GM12878 (cell line): Measurements from ENCODE around the gene TRPM7. TPM values are rescaled to one million over a fixed set of nuclear protein-coding genes. Genes with fewer than 3 reads are reported as not detected.

Source experiments
- ATAC-seq: fragments of 200-7000 bp; cut with Tn5 transposase; 3 replicates; pipeline ENCODE4 v1.9.1; 2020; ENCODE audit warnings: mild to moderate bottlenecking, moderate library complexity
- BruUV-seq: library from RNA; stranded (reverse); fragments of 400-500 nt; replicated peaks from 2 replicates; lab custom pipeline; 2021; lab: Mats Ljungman, UMichigan
- CTCF ChIA-PET: fragments of 300-600 bp; sonication (Branson Sonifier 250); formaldehyde crosslinking; extraction: SDS; loops from one replicate; lab custom pipeline; 2021; ENCODE audit warnings: inconsistent platforms; lab: Yijun Ruan, JAX
- POLR2A ChIA-PET: fragments of 350-600 bp; formaldehyde crosslinking; extraction: SDS; loops from one replicate; lab custom pipeline; 2021; ENCODE audit warnings: inconsistent platforms; lab: Charles Lee
- RAD21 ChIA-PET: fragments of 300-600 bp; sonication (Branson Sonifier 250); formaldehyde crosslinking; loops from one replicate; lab custom pipeline; 2023; ENCODE audit warnings: antibody characterized with exemption; ENCODE audit not compliant: unreplicated experiment; lab: Charles Lee
- SMC1A ChIA-PET: fragments of 300-600 bp; sonication (Branson Sonifier 250); formaldehyde crosslinking; loops from one replicate; lab custom pipeline; 2023; ENCODE audit not compliant: unreplicated experiment, uncharacterized antibody; lab: Charles Lee
- DNase-seq: peaks from one replicate; pipeline ENCODE4 v3.0.0-alpha.2; 2011; ENCODE audit warnings: low read depth, low spot score
- FAIRE-seq: peaks from 3 replicates; lab custom pipeline; 2011; peaks lifted over from hg19 to GRCh38; lab: Jason Lieb, UNC
- H2AFZ ChIP-seq: 2 replicates; pipeline ENCODE4 v1.6.0; 2011; ENCODE audit warnings: low read depth, low read length, control low read depth; ENCODE audit not compliant: control insufficient read depth
- H3K27ac ChIP-seq: 2 replicates; pipeline ENCODE4 v1.5.1; 2011; ENCODE audit warnings: control low read depth; ENCODE audit not compliant: control insufficient read depth, insufficient read depth
- H3K27me3 ChIP-seq, 2 experiments: replicated peaks in 1 of 2; 2 replicates each; pipeline versions ENCODE4 v1.6.0 to v1.6.1; 2011; ENCODE audit warnings: low read length in 1 of 2; ENCODE audit not compliant: control insufficient read depth in 2 of 2, insufficient read depth in 2 of 2
- H3K36me3 ChIP-seq, 2 experiments: 2 replicates each; pipeline ENCODE4 v1.5.1; 2011; ENCODE audit warnings: low read length in 1 of 2; ENCODE audit not compliant: control insufficient read depth in 2 of 2, insufficient read depth in 2 of 2
- H3K4me1 ChIP-seq: 2 replicates; pipeline ENCODE4 v1.6.1; 2011; ENCODE audit warnings: mild to moderate bottlenecking, low read length, moderate library complexity, mixed read lengths; ENCODE audit not compliant: control insufficient read depth, insufficient read depth
- H3K4me2 ChIP-seq: 2 replicates; pipeline ENCODE4 v1.6.0; 2011; ENCODE audit warnings: control low read depth; ENCODE audit not compliant: control insufficient read depth, insufficient read depth
- H3K4me3 ChIP-seq: fragments of 200-600 bp; sonication (generic); 2 replicates; pipeline ENCODE4 v1.5.1; 2016
- H3K79me2 ChIP-seq: 2 replicates; pipeline ENCODE4 v1.6.0; 2011; ENCODE audit warnings: low read length; ENCODE audit not compliant: control insufficient read depth, insufficient read depth
- H3K9ac ChIP-seq: 2 replicates; pipeline ENCODE4 v1.8.0; 2011; ENCODE audit warnings: low read length, control low read depth, mixed read lengths; ENCODE audit not compliant: control insufficient read depth, insufficient read depth
- H3K9me3 ChIP-seq: replicated peaks from 3 replicates; pipeline ENCODE4 v1.5.1; 2011; ENCODE audit warnings: mild to moderate bottlenecking, low read length; ENCODE audit not compliant: control insufficient read depth, insufficient read depth
- H4K20me1 ChIP-seq: 2 replicates; pipeline ENCODE4 v1.6.0; 2011; ENCODE audit not compliant: control insufficient read depth, insufficient read depth
- BCLAF1 ChIP-seq: fragments of 450-650 bp; IDR thresholded peaks from 2 replicates; pipeline ENCODE4 v1.6.1; 2017; ENCODE audit warnings: antibody characterized with exemption, mild to moderate bottlenecking, moderate library complexity
- CBFB ChIP-seq: IDR thresholded peaks from 2 replicates; pipeline ENCODE4 v1.6.1; 2016; ENCODE audit warnings: antibody characterized with exemption, low read depth
- CEBPZ ChIP-seq: fragments of 150-350 bp; IDR thresholded peaks from 2 replicates; pipeline ENCODE4 v1.6.1; 2016; ENCODE audit warnings: low read depth, low read length
- CHD2 ChIP-seq: IDR thresholded peaks from 2 replicates; pipeline ENCODE4 v1.6.1; 2011; ENCODE audit warnings: low read depth, low read length, improper control_type of control experiment, borderline replicate concordance
- CHD4 ChIP-seq: fragments of 200-600 bp; sonication (generic); IDR thresholded peaks from 2 replicates; pipeline ENCODE4 v1.6.1; 2016; ENCODE audit warnings: mild to moderate bottlenecking
- IKZF2 ChIP-seq, 2 experiments: fragments of 450-650 bp; IDR thresholded peaks; 2 replicates each; pipeline ENCODE4 v1.6.1; 2017; ENCODE audit warnings: mild to moderate bottlenecking in 2 of 2, moderate library complexity in 2 of 2
- JUND ChIP-seq: IDR thresholded peaks from 2 replicates; pipeline ENCODE4 v1.6.1; 2012; ENCODE audit warnings: low read depth, mild to moderate bottlenecking, low read length, improper control_type of control experiment, moderate library complexity
- MEF2A ChIP-seq: IDR thresholded peaks from 2 replicates; pipeline ENCODE4 v1.6.1; 2011; ENCODE audit warnings: low read depth, mild to moderate bottlenecking, low read length, moderate library complexity; ENCODE audit not compliant: insufficient read depth
- NR2F1 ChIP-seq: fragments of 450-650 bp; conservative IDR thresholded peaks from 2 replicates; pipeline ENCODE4 v1.6.1; 2017; ENCODE audit warnings: mild to moderate bottlenecking
- PML ChIP-seq: IDR thresholded peaks from 2 replicates; pipeline ENCODE4 v1.6.1; 2012; ENCODE audit warnings: low read length, inconsistent platforms
- RFX5 ChIP-seq: IDR thresholded peaks from 2 replicates; pipeline ENCODE4 v1.6.1; 2011; ENCODE audit warnings: low read depth, low read length, improper control_type of control experiment
- SMAD5 ChIP-seq: IDR thresholded peaks from 2 replicates; pipeline ENCODE4 v1.6.1; 2016; ENCODE audit warnings: antibody characterized with exemption, low read depth
- WRNIP1 ChIP-seq: IDR thresholded peaks from 2 replicates; pipeline ENCODE4 v1.6.1; 2011; ENCODE audit warnings: low read depth, low read length, improper control_type of control experiment, borderline replicate concordance
- YBX1 ChIP-seq: fragments of 450-650 bp; IDR thresholded peaks from 2 replicates; pipeline ENCODE4 v1.6.1; 2016; ENCODE audit warnings: antibody characterized with exemption
- ZBTB4 ChIP-seq: fragments of 450-650 bp; formaldehyde crosslinking; IDR thresholded peaks from 2 replicates; pipeline ENCODE4 v1.4.0; 2022; ENCODE audit warnings: mild to moderate bottlenecking, moderate library complexity
- ZNF207 ChIP-seq: fragments of 450-650 bp; IDR thresholded peaks from 2 replicates; pipeline ENCODE4 v1.6.1; 2014; ENCODE audit warnings: antibody characterized with exemption, mild to moderate bottlenecking, borderline replicate concordance
- WGBS: methylation state at CpG from one replicate; pipeline ENCODE4 v1.1.6; 2016; ENCODE audit warnings: low lambda C conversion rate; ENCODE audit not compliant: insufficient replicate concordance, insufficient coverage; ENCODE audit errors: missing lambda C conversion rate; 5-methylcytosine and 5-hydroxymethylcytosine counted together
- in situ Hi-C: fragments of 300-500 bp; cut with MboI; formaldehyde crosslinking; loops from 9 replicates; pipeline ENCODE4 v1.14.3; 2018; ENCODE audit warnings: mixed read lengths
- intact Hi-C: fragments of 100-400 bp; cut with micrococcal nuclease; formaldehyde crosslinking; loops from one replicate; pipeline ENCODE4 v1.14.2; 2022; ENCODE audit not compliant: unreplicated experiment
- polyA plus RNA-seq, 11 experiments: library from polyadenylated mRNA; depleted of rRNA in 4 of 11; unstranded in 6 of 11; stranded (reverse) in 5 of 11; fragments of >200 nt; fragmentation: Nextera tagmentation in 4 of 11; fragmentation: Illumina TruSeq in 1 of 11; extraction: Ambion mirVana in 4 of 11; extraction: Trizol in 1 of 11; gene quantifications; 1 replicate in 1 of 11; 2 replicates in 10 of 11; pipeline versions ENCODE4 v1.2.1 to v1.2.3, GENCODE V29; 2011 to 2016; ENCODE audit warnings: inconsistent platforms in 2 of 11, missing spikeins in 2 of 11, low read depth in 1 of 11
- total RNA-seq, 4 experiments: library from RNA; depleted of rRNA in 3 of 4; stranded (reverse); fragments of >200 nt in 3 of 4; fragmentation: Illumina TruSeq in 1 of 4; extraction: Trizol in 1 of 4; gene quantifications; 2 replicates each; pipeline versions ENCODE4 v1.2.1 to v1.2.3, GENCODE V29; 2013 to 2021

Gene TRPM7
- total and polyA plus RNA-seq, 10 of the 15 experiments (the other 5 are each of a cell fraction or from before 2014, with no cell fraction given), result 4.5 to 49.7 (median 22.5) TPM

- DNase-seq (no peak), ATAC-seq (no peak), FAIRE-seq (no peak)
- CTCF ChIA-PET, result no interaction called here
- Histone ChIP-seq H3K9me3 (no peaks in the 10 kb centered on the region), H3K4me2 (no peak overlapping the region), H3K4me1 (no peaks in the 10 kb centered on the region), H3K9ac (no peak overlapping the region), H2AFZ (no peak overlapping the region), H4K20me1 (no peaks in the 10 kb centered on the region), H3K27ac (no peak overlapping the region), H3K4me3 (no peak overlapping the region), H3K27me3 (no peaks in the 10 kb centered on the region), H3K79me2 (no peaks in the 10 kb centered on the region), H3K36me3 (no peaks in the 10 kb centered on the region; a peak in 1 of 4 replicates)
- BruUV-seq, result no TSS peak
- 99% methylated on average over 4 of the region's 4 CpGs for WGBS
- intact Hi-C loops, result no loop called here
- SMC1A ChIA-PET, result interaction anchor here (0.6 kb wide), 1 partner anchor 270 kb away, joined by 3 read pairs; no protein-coding TSS in a partner anchor
- POLR2A ChIA-PET, result no interaction called here
- in situ Hi-C loops, result no loop called here
- RAD21 ChIA-PET, result no interaction called here
- TF ChIP-seq RFX5 (no peak), CBFB (no peak), ZBTB4 (no peak), NR2F1 (no peak), ZNF207 (no peak), CEBPZ (no peak), JUND (no peak), BCLAF1 (no peak), IKZF2 (IDR thresholded peaks at IDR 0.05) (no peak), MEF2A (no peak), CHD4 (no peak), WRNIP1 (no peak), CHD2 (no peak), YBX1 (no peak), SMAD5 (no peak), PML (no peak)
Observed at GRCh38 chr15:50697109-50697797, 10.7 kb upstream of the TRPM7 start.
